Ishikawa (cell line): ENCODE data around the gene MICALL2.

Source experiments
- CREB1 ChIP-seq: IDR thresholded peaks from 2 replicates; pipeline ENCODE4 v1.6.1; 2012; ENCODE audit warnings: low read depth
- EP300 ChIP-seq: IDR thresholded peaks from 2 replicates; pipeline ENCODE4 v1.6.1; 2012; ENCODE audit warnings: borderline replicate concordance
- FOXM1 ChIP-seq: IDR thresholded peaks from 2 replicates; pipeline ENCODE4 v1.6.1; 2012; ENCODE audit warnings: low read depth, borderline replicate concordance
- MAX ChIP-seq: IDR thresholded peaks from 2 replicates; pipeline ENCODE4 v1.6.1; 2012
- RAD21 ChIP-seq: IDR thresholded peaks from 2 replicates; pipeline ENCODE4 v1.6.1; 2012; ENCODE audit warnings: low read depth
- TAF1 ChIP-seq: IDR thresholded peaks from 2 replicates; pipeline ENCODE4 v1.6.1; 2012; ENCODE audit warnings: low read depth, mild to moderate bottlenecking
- YY1 ChIP-seq: IDR thresholded peaks from 2 replicates; pipeline ENCODE4 v1.6.1; 2012; ENCODE audit warnings: low read depth
- TF ChIP-seq, protein P1 (sequence below): IDR thresholded peaks from 2 replicates; pipeline ENCODE4 v1.6.1; 2012

GRCh38 chr7:1439373-1440363 is 19.6 kb downstream of the MICALL2 start:
- TF ChIP-seq RAD21 (no peak; the same call in 1 of the 2 replicates), YY1 (no peak), TAF1 (no peak), EP300 (no peak), CREB1 (no peak), FOXM1 (no peak), MAX (no peak)
- TF ChIP-seq, protein P1, sequence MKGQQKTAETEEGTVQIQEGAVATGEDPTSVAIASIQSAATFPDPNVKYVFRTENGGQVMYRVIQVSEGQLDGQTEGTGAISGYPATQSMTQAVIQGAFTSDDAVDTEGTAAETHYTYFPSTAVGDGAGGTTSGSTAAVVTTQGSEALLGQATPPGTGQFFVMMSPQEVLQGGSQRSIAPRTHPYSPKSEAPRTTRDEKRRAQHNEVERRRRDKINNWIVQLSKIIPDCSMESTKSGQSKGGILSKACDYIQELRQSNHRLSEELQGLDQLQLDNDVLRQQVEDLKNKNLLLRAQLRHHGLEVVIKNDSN = no peak
